Fibroblast of villous mesenchyme (primary cell): ENCODE results near the gene KDM7A. TPM values are rescaled to one million over a fixed set of nuclear protein-coding genes. Genes with fewer than 3 reads are reported as not detected.

ENCODE experiments used
- DNase-seq: peaks from one replicate; pipeline ENCODE4 v3.0.0-alpha.2; 2010; ENCODE audit warnings: low read depth
- H3K4me3 ChIP-seq: 2 replicates; pipeline ENCODE4 v1.5.1; 2011; ENCODE audit warnings: low read depth, mild to moderate bottlenecking, low read length
- total RNA-seq: library from RNA; depleted of rRNA; stranded (reverse); fragments of >200 nt; gene quantifications from 2 replicates; pipeline ENCODE4 v1.2.3, GENCODE V29; 2012
- TF ChIP-seq, protein P1 (sequence below): IDR thresholded peaks from 2 replicates; pipeline ENCODE4 v1.5.1; 2012; ENCODE audit warnings: low read depth, mild to moderate bottlenecking, low read length; ENCODE audit not compliant: insufficient read depth

KDM7A gene
- total RNA-seq, 1 donor = 3.9 TPM

DNA sequence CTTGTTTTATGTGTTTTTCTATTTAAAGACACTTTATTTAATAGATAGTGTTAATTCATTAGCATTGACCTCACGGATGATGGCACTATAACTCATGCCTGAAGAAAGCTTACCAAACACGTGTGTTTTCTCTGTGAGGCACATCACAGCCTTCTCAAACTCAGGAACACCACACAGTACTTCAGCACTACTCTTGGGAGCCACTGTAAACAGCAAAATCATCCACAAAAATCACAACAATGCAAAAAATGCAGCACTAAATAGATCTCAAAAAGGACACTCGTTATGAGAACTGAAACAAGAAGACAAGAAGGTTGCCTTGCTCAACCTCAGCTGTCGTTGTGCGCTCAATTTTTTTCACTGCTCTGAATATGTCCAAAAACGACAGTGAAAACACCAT is 102.0 kb downstream of the KDM7A start:
- TF ChIP-seq, protein P1, sequence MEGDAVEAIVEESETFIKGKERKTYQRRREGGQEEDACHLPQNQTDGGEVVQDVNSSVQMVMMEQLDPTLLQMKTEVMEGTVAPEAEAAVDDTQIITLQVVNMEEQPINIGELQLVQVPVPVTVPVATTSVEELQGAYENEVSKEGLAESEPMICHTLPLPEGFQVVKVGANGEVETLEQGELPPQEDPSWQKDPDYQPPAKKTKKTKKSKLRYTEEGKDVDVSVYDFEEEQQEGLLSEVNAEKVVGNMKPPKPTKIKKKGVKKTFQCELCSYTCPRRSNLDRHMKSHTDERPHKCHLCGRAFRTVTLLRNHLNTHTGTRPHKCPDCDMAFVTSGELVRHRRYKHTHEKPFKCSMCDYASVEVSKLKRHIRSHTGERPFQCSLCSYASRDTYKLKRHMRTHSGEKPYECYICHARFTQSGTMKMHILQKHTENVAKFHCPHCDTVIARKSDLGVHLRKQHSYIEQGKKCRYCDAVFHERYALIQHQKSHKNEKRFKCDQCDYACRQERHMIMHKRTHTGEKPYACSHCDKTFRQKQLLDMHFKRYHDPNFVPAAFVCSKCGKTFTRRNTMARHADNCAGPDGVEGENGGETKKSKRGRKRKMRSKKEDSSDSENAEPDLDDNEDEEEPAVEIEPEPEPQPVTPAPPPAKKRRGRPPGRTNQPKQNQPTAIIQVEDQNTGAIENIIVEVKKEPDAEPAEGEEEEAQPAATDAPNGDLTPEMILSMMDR = no peak

GRCh38 chr7:140070546-140070945 is 106.2 kb downstream of the KDM7A start:
- no peak overlapping the region for H3K4me3 ChIP-seq
- no peak for DNase-seq
- TF ChIP-seq, protein P1 = no peak

More for the DNA sequence above, 102.0 kb downstream of the KDM7A start:
- H3K4me3 ChIP-seq = no peak overlapping the region
- peak; percentile 32 for DNase-seq

- DNase-seq = no peak
Observed at GRCh38 chr7:140069298-140069949, 107.4 kb downstream of the KDM7A start.

DNA sequence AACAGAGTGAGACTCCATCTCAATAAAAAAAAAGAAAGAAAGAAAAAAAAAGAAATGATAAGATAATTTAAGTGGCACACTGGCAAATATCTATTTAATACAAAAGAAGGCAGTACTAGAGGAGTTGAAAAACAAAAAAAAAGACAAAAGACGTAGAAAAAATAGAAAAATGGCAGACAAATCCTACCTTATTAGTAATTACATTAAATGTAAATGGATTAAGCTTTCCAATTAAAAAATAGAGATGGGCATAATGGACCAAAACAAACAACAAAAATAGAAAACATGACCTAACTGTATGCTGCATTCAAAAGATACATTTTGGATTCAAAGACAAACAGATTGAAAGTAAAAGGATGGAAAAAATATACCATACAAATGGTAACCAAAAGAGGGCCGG is 108.8 kb downstream of the KDM7A start:
- no peak overlapping the region for H3K4me3 ChIP-seq
- DNase-seq = no peak
- TF ChIP-seq, protein P1 = no peak

More at GRCh38 chr7:140069298-140069949, 107.4 kb downstream of the KDM7A start:
- TF ChIP-seq, protein P1 = no peak
- no peak overlapping the region for H3K4me3 ChIP-seq

GRCh38 chr7:140067052-140067451 is 109.7 kb downstream of the KDM7A start:
- TF ChIP-seq, protein P1 = no peak
- no peak for DNase-seq
- no peak overlapping the region for H3K4me3 ChIP-seq

GRCh38 chr7:140062528-140063299 is 114.1 kb downstream of the KDM7A start, which contains the start of gene PARP12:
Gene PARP12 (minus strand): TSS chr7:140062951. CDS start chr7:140062847, 104 bp downstream.
- H3K4me3 ChIP-seq = peak within 1 kb of the TSS; percentile 74
- DNase-seq = peak; percentile 90
- TF ChIP-seq, protein P1 = no peak
